IMR-90 (cell line): ENCODE measurements around the gene TMCO1. TPM values are rescaled to one million over a fixed set of nuclear protein-coding genes. Genes with fewer than 3 reads are reported as not detected.

Source experiments
- ATAC-seq: fragments of 200-7000 bp; cut with Tn5 transposase; 2 replicates; pipeline ENCODE4 v1.9.1; 2020; ENCODE audit warnings: low read depth, mild to moderate bottlenecking, moderate library complexity
- BruUV-seq: library from RNA; stranded (reverse); fragments of 400-500 nt; replicated peaks from 2 replicates; lab custom pipeline; 2021; lab: Mats Ljungman, UMichigan
- CTCF ChIA-PET: fragments of 300-600 bp; formaldehyde crosslinking; extraction: SDS; loops from one replicate; lab custom pipeline; 2021; ENCODE audit warnings: antibody characterized with exemption; lab: Yijun Ruan, JAX
- POLR2A ChIA-PET: fragments of 300-600 bp; sonication (Branson Sonifier 250); formaldehyde crosslinking; loops from one replicate; lab custom pipeline; 2022; ENCODE audit warnings: antibody characterized with exemption; ENCODE audit not compliant: unreplicated experiment; lab: Charles Lee
- DNase-seq: peaks from one replicate; pipeline ENCODE4 v3.0.0; 2013
- H2AFZ ChIP-seq: replicated peaks from 2 replicates; pipeline ENCODE3; 2013; ENCODE audit warnings: low read length, mild to moderate bottlenecking; ENCODE audit not compliant: poor library complexity
- H2AK5ac ChIP-seq: 2 replicates; pipeline ENCODE4 v1.6.1; 2013; ENCODE audit warnings: low read depth, low read length, inconsistent platforms
- H2AK9ac ChIP-seq: replicated peaks from 2 replicates; pipeline ENCODE3; 2013; ENCODE audit warnings: mild to moderate bottlenecking, low read depth, low read length, moderate library complexity; ENCODE audit not compliant: poor library complexity
- H2BK120ac ChIP-seq: 2 replicates; pipeline ENCODE4 v1.6.1; 2013; ENCODE audit warnings: low read depth, low read length, inconsistent platforms
- H2BK15ac ChIP-seq: 3 replicates; pipeline ENCODE4 v1.6.1; 2013; ENCODE audit warnings: low read depth, low read length, inconsistent platforms
- H2BK20ac ChIP-seq: 2 replicates; pipeline ENCODE4 v1.6.1; 2013; ENCODE audit warnings: low read depth, mild to moderate bottlenecking, inconsistent platforms, low read length, moderate library complexity
- H2BK5ac ChIP-seq: 2 replicates; pipeline ENCODE4 v1.6.1; 2013; ENCODE audit warnings: mild to moderate bottlenecking, low read depth, low read length, inconsistent platforms; ENCODE audit not compliant: poor library complexity, severe bottlenecking
- H3K14ac ChIP-seq: replicated peaks from 2 replicates; pipeline ENCODE4 v1.6.1; 2013; ENCODE audit warnings: low read depth, low read length, inconsistent platforms
- H3K18ac ChIP-seq: 2 replicates; pipeline ENCODE4 v1.6.1; 2013; ENCODE audit warnings: low read depth, low read length, control low read depth
- H3K23ac ChIP-seq: 2 replicates; pipeline ENCODE4 v1.6.1; 2013; ENCODE audit warnings: low read depth, low read length, inconsistent platforms
- H3K27ac ChIP-seq: 2 replicates; pipeline ENCODE4 v1.5.1; 2013; ENCODE audit warnings: mild to moderate bottlenecking, control low read depth, low read length; ENCODE audit not compliant: insufficient read depth
- H3K27me3 ChIP-seq: 2 replicates; pipeline ENCODE4 v1.6.1; 2013; ENCODE audit warnings: low read length; ENCODE audit not compliant: control insufficient read depth, insufficient read depth
- H3K36me3 ChIP-seq: 2 replicates; pipeline ENCODE4 v1.6.1; 2013; ENCODE audit warnings: low read length, mixed read lengths; ENCODE audit not compliant: control insufficient read depth, insufficient read depth
- H3K4ac ChIP-seq: 2 replicates; pipeline ENCODE4 v1.6.1; 2013; ENCODE audit warnings: low read depth, low read length, inconsistent platforms
- H3K4me1 ChIP-seq: 2 replicates; pipeline ENCODE4 v1.6.1; 2013; ENCODE audit warnings: low read length, mixed read lengths; ENCODE audit not compliant: control insufficient read depth, insufficient read depth
- H3K4me2 ChIP-seq: 2 replicates; pipeline ENCODE4 v1.6.1; 2013; ENCODE audit warnings: low read depth, mild to moderate bottlenecking, control low read depth, low read length, moderate library complexity
- H3K4me3 ChIP-seq: 2 replicates; pipeline ENCODE4 v1.5.1; 2013; ENCODE audit warnings: low read depth, mild to moderate bottlenecking, control low read depth, low read length, moderate library complexity; ENCODE audit not compliant: insufficient read depth
- H3K56ac ChIP-seq: 2 replicates; pipeline ENCODE4 v1.6.1; 2013; ENCODE audit warnings: low read length, inconsistent platforms; ENCODE audit not compliant: insufficient read depth; ENCODE audit errors: extremely low read depth
- H3K79me1 ChIP-seq, 2 experiments: 2 replicates each; pipeline ENCODE4 v1.6.1; 2013; ENCODE audit warnings: low read length in 2 of 2, inconsistent platforms in 1 of 2, low read depth in 1 of 2
- H3K9ac ChIP-seq: 2 replicates; pipeline ENCODE4 v1.6.1; 2013; ENCODE audit warnings: low read depth, low read length, control low read depth
- H3K9me1 ChIP-seq: 2 replicates; pipeline ENCODE4 v1.6.1; 2013; ENCODE audit warnings: low read length, inconsistent platforms; ENCODE audit not compliant: insufficient read depth
- H3K9me3 ChIP-seq: 2 replicates; pipeline ENCODE4 v1.6.1; 2013; ENCODE audit warnings: low read length; ENCODE audit not compliant: control insufficient read depth, insufficient read depth
- H4K20me1 ChIP-seq: 2 replicates; pipeline ENCODE4 v1.6.1; 2013; ENCODE audit warnings: low read length, inconsistent platforms; ENCODE audit not compliant: insufficient read depth
- H4K5ac ChIP-seq: 2 replicates; pipeline ENCODE4 v1.6.1; 2013; ENCODE audit warnings: mild to moderate bottlenecking, low read depth, low read length, control low read depth
- H4K8ac ChIP-seq, 2 experiments: 2 replicates each; pipeline ENCODE4 v1.6.1; 2013; ENCODE audit warnings: low read depth in 2 of 2, low read length in 2 of 2, control low read depth in 1 of 2, inconsistent platforms in 1 of 2
- H4K91ac ChIP-seq: 2 replicates; pipeline ENCODE4 v1.6.1; 2013; ENCODE audit warnings: low read depth, low read length, inconsistent platforms; ENCODE audit not compliant: insufficient read depth
- CEBPB ChIP-seq: IDR thresholded peaks from 2 replicates; pipeline ENCODE4 v1.6.1; 2012; ENCODE audit warnings: low read depth, low read length, improper control_type of control experiment
- CHD1 ChIP-seq: IDR thresholded peaks from 2 replicates; pipeline ENCODE4 v1.6.1; 2012; ENCODE audit warnings: low read depth, low read length, improper control_type of control experiment
- FOS ChIP-seq: fragments of 150-350 bp; IDR thresholded peaks from 2 replicates; pipeline ENCODE4 v1.6.1; 2016; ENCODE audit warnings: low read depth, low read length
- RAD21 ChIP-seq: IDR thresholded peaks from 2 replicates; pipeline ENCODE4 v1.6.1; 2012; ENCODE audit warnings: low read length, improper control_type of control experiment
- RCOR1 ChIP-seq: IDR thresholded peaks from 2 replicates; pipeline ENCODE4 v1.6.1; 2012; ENCODE audit warnings: mild to moderate bottlenecking, low read length, improper control_type of control experiment; ENCODE audit not compliant: insufficient replicate concordance
- RFX5 ChIP-seq: IDR thresholded peaks from 2 replicates; pipeline ENCODE4 v1.8.0; 2012; ENCODE audit warnings: low read depth, mild to moderate bottlenecking, low read length, moderate library complexity
- SMC3 ChIP-seq: fragments of 150-350 bp; IDR thresholded peaks from 2 replicates; pipeline ENCODE4 v1.6.1; 2016; ENCODE audit warnings: low read depth, mild to moderate bottlenecking, antibody characterized with exemption, low read length, moderate library complexity
- WGBS, 2 experiments: methylation state at CpG; one replicate each; pipeline versions ENCODE4 v1.1.5 to v1.1.7; 2013; ENCODE audit warnings: missing lambda C conversion rate in 2 of 2; ENCODE audit not compliant: insufficient read length in 1 of 2; ENCODE audit errors: extremely low coverage in 2 of 2; 5-methylcytosine and 5-hydroxymethylcytosine counted together
- dilution Hi-C: fragments of 300-500 bp; cut with HindIII; formaldehyde crosslinking; loops from one replicate; pipeline ENCODE4 v1.14.3; 2018; ENCODE audit warnings: low sequenced_read_pairs; ENCODE audit not compliant: unreplicated experiment
- in situ Hi-C: fragments of 300-500 bp; cut with MboI; formaldehyde crosslinking; loops from 3 replicates; pipeline ENCODE4 v1.14.3; 2019; ENCODE audit warnings: low sequenced_read_pairs, inconsistent platforms, mixed read lengths
- intact Hi-C: fragments of 100-400 bp; cut with micrococcal nuclease; formaldehyde crosslinking; loops from 2 replicates; pipeline ENCODE4 v1.10.0; 2022
- polyA plus RNA-seq, 3 experiments: library from polyadenylated mRNA; depleted of rRNA; stranded (reverse); fragments of >200 nt; gene quantifications; 2 replicates each; pipeline ENCODE4 v1.2.3, GENCODE V29; 2012; ENCODE audit warnings: low replicate concordance in 1 of 3
- total RNA-seq: library from RNA; depleted of rRNA; stranded (reverse); fragments of >200 nt; gene quantifications from 2 replicates; pipeline ENCODE4 v1.2.3, GENCODE V29; 2012

TMCO1 gene
- total and polyA plus RNA-seq, 2 of the 4 experiments (the other 2 are of a cell fraction), result 86.4 to 113 TPM

DNA sequence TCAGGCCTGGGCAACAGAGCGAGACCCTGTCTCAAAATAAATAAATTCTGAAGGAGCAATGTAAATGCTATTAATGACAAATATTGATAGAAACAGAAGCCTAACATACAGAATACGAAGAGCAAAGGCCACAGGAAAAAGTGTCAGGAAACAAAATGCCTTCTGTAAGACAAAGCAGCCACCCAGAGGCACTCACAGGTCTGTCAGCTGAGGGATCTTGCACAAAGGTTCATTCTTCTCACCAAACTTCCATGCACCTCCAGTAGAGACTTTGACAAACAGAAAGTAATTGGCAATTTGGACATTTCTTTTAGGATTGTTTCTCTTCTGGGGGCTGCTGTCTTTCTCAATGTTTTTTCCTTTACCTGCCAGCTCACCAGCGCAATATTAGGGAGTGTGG is 69.1 kb downstream of the TMCO1 start:
- CTCF ChIA-PET, result no interaction called here

More for the DNA sequence above, 69.1 kb downstream of the TMCO1 start:
- BruUV-seq, result no TSS peak
- no peak overlapping the region for H2BK20ac ChIP-seq
- H3K4ac ChIP-seq, result no peak overlapping the region
- H3K56ac ChIP-seq, result no peak overlapping the region
- H2BK120ac ChIP-seq, result no peak overlapping the region
- H3K79me1 ChIP-seq, result peaks cover 0 to 24% of the 10 kb centered on the region in 2 experiments; a peak in 2 of 4 replicates
- DNase-seq (no peak), ATAC-seq (no peak)
- H3K27me3 ChIP-seq, result no peaks in the 10 kb centered on the region
- H3K9me3 ChIP-seq, result no peaks in the 10 kb centered on the region
- TF ChIP-seq SMC3 (no peak), RAD21 (no peak), RCOR1 (no peak), RFX5 (no peak), FOS (no peak), CEBPB (no peak), CHD1 (no peak)
- no peak overlapping the region for H3K23ac ChIP-seq
- H3K9ac ChIP-seq, result no peak overlapping the region
- H3K27ac ChIP-seq, result no peak overlapping the region
- WGBS, 2 experiments, result 80% methylated on average over 1 of the region's 3 CpGs; no CpG with 5 or more reads in 1 of the 2 experiments
- H3K14ac ChIP-seq, result no peak overlapping the region
- no peak overlapping the region for H4K8ac ChIP-seq
- H4K5ac ChIP-seq, result no peak overlapping the region
- no peak overlapping the region for H2AK5ac ChIP-seq
- no peaks in the 10 kb centered on the region for H3K36me3 ChIP-seq
- no peak overlapping the region for H3K4me2 ChIP-seq
- H4K20me1 ChIP-seq, result no peaks in the 10 kb centered on the region
- intact Hi-C loops, result no loop called here
- H2BK5ac ChIP-seq, result no peak overlapping the region
- no peak overlapping the region for H4K91ac ChIP-seq
- dilution Hi-C loops, result no loop called here
- no peaks in the 10 kb centered on the region for H3K4me1 ChIP-seq
- no peak overlapping the region for H2BK15ac ChIP-seq
- POLR2A ChIA-PET, result no interaction called here
- no peak overlapping the region for H2AK9ac ChIP-seq
- in situ Hi-C loops, result no loop called here
- H2AFZ ChIP-seq, result no peak overlapping the region
- H3K9me1 ChIP-seq, result no peaks in the 10 kb centered on the region
- no peak overlapping the region for H3K4me3 ChIP-seq
- no peak overlapping the region for H3K18ac ChIP-seq
